K562 (cell line): ENCODE data around the gene PPP1R10. TPM values are rescaled to one million over a fixed set of nuclear protein-coding genes. Genes with fewer than 3 reads are reported as not detected.

ENCODE experiments used
- ATF6 ChIP-seq: sonication (generic); formaldehyde crosslinking; IDR thresholded peaks from 2 replicates; pipeline ENCODE4 v1.4.0; 2020; ENCODE audit warnings: mild to moderate bottlenecking, missing genetic modification reagents
- CBX3 ChIP-seq, 2 experiments: IDR thresholded peaks; 1 replicate in 1 of 2; 2 replicates in 1 of 2; pipeline ENCODE4 v1.6.1; 2012; ENCODE audit warnings: inconsistent platforms in 2 of 2, low read length in 2 of 2, borderline replicate concordance in 1 of 2, control low read depth in 1 of 2
- E2F6 ChIP-seq, 2 experiments: IDR thresholded peaks; 2 replicates each; pipeline ENCODE4 v1.6.1; 2011; ENCODE audit warnings: borderline replicate concordance in 1 of 2, control low read depth in 1 of 2, low read depth in 1 of 2, low read length in 1 of 2, mild to moderate bottlenecking in 1 of 2, mixed read lengths in 1 of 2, moderate library complexity in 1 of 2; ENCODE audit not compliant: insufficient read depth in 1 of 2, insufficient read length in 1 of 2, poor library complexity in 1 of 2, severe bottlenecking in 1 of 2; ENCODE audit errors: extremely low read depth in 1 of 2
- ETV6 ChIP-seq, 3 experiments: fragments of 150-350 bp in 1 of 3; sonication (generic) in 1 of 3; formaldehyde crosslinking in 1 of 3; IDR thresholded peaks; 2 replicates each; pipeline versions ENCODE4 v1.6.1 to v1.8.0; 2014 to 2022; ENCODE audit warnings: borderline replicate concordance in 2 of 3, low read depth in 2 of 3, antibody characterized with exemption in 1 of 3, low read length in 1 of 3, mild to moderate bottlenecking in 1 of 3, missing genetic modification reagents in 1 of 3
- FUS ChIP-seq: fragments of 200-400 bp; formaldehyde crosslinking; optimal IDR thresholded peaks from 2 replicates; pipeline ENCODE3; 2017; ENCODE audit warnings: low read depth, low read length
- HMG20B ChIP-seq: fragments of 250-450 bp; sonication (Bioruptor Pico); IDR thresholded peaks from 2 replicates; pipeline ENCODE4 v1.5.0; 2021; ENCODE audit warnings: mild to moderate bottlenecking
- KLF13 ChIP-seq: fragments of 450-650 bp; IDR thresholded peaks from 2 replicates; pipeline ENCODE4 v1.6.1; 2016; ENCODE audit warnings: missing genetic modification characterization, low read depth, mild to moderate bottlenecking, missing compliant biosample characterization, moderate library complexity, borderline replicate concordance
- NEUROD1 ChIP-seq: fragments of 150-350 bp; IDR thresholded peaks from 2 replicates; pipeline ENCODE4 v1.6.1; 2014; ENCODE audit warnings: borderline replicate concordance, low read length, low read depth; ENCODE audit not compliant: partially characterized antibody
- SMARCB1 ChIP-seq: IDR thresholded peaks from 2 replicates; pipeline ENCODE4 v1.6.1; 2011; ENCODE audit warnings: improper control_type of control experiment, low read depth; ENCODE audit not compliant: insufficient read length
- SPI1 ChIP-seq: IDR thresholded peaks from 2 replicates; pipeline ENCODE4 v1.6.1; 2011; ENCODE audit warnings: low read depth, low read length, control low read depth, borderline replicate concordance
- TAF1 ChIP-seq: IDR thresholded peaks from 2 replicates; pipeline ENCODE4 v1.6.1; 2011; ENCODE audit warnings: mild to moderate bottlenecking, low read length, moderate library complexity; ENCODE audit not compliant: insufficient read depth, control insufficient read depth, severe bottlenecking; ENCODE audit errors: extremely low read depth
- TEAD1 ChIP-seq, 2 experiments: fragments of 450-650 bp in 1 of 2; sonication (generic) in 1 of 2; formaldehyde crosslinking; IDR thresholded peaks; 2 replicates each; pipeline versions ENCODE4 v1.4.0 to v1.8.0; 2020 to 2022; ENCODE audit warnings: mild to moderate bottlenecking in 2 of 2, missing genetic modification reagents in 1 of 2
- TSC22D4 ChIP-seq: fragments of 450-650 bp; IDR thresholded peaks from 2 replicates; pipeline ENCODE4 v1.6.1; 2016; ENCODE audit warnings: missing genetic modification characterization, missing biosample characterization, control low read depth
- ZFX ChIP-seq: sonication (generic); formaldehyde crosslinking; IDR thresholded peaks from 2 replicates; pipeline ENCODE4 v1.8.0; 2022; ENCODE audit warnings: mild to moderate bottlenecking, missing genetic modification reagents, moderate library complexity
- polyA plus RNA-seq, 8 experiments: library from polyadenylated mRNA; depleted of rRNA in 4 of 8; stranded (reverse) in 5 of 8; unstranded in 3 of 8; fragments of >200 nt; fragmentation: Nextera tagmentation in 2 of 8; fragmentation: Illumina TruSeq in 1 of 8; extraction: Ambion mirVana in 2 of 8; extraction: Trizol in 1 of 8; gene quantifications; 2 replicates each; pipeline versions ENCODE4 v1.2.1 to v1.2.3, GENCODE V29; 2011 to 2014; ENCODE audit warnings: inconsistent platforms in 1 of 8, missing spikeins in 1 of 8
- total RNA-seq, 7 experiments: library from RNA; depleted of rRNA in 6 of 7; stranded (reverse); fragments of >200 nt in 6 of 7; fragmentation: Illumina TruSeq in 2 of 7; extraction: Trizol in 2 of 7; gene quantifications; 2 replicates each; pipeline versions ENCODE4 v1.2.1 to v1.2.3, GENCODE V29; 2011 to 2021; ENCODE audit warnings: low replicate concordance in 1 of 7
- TF ChIP-seq, protein P1 (sequence below): fragments of 450-650 bp; IDR thresholded peaks from 2 replicates; pipeline ENCODE4 v1.6.1; 2016
- TF ChIP-seq, protein P2 (sequence below): fragments of 150-350 bp; IDR thresholded peaks from 2 replicates; pipeline ENCODE4 v1.6.1; 2014; ENCODE audit warnings: low read depth, mild to moderate bottlenecking, low read length, borderline replicate concordance

Gene PPP1R10
- total and polyA plus RNA-seq, 9 of the 15 experiments (the other 6 are each of a cell fraction or from before 2014, with no cell fraction given): 14.1 to 65.5 (median 32.6) TPM

- TF ChIP-seq E2F6 (IDR thresholded peaks at IDR 0.05; ENCODE audit: borderline replicate concordance in 1 of 2, extremely low read depth in 1 of 2, insufficient read depth in 1 of 2, insufficient read length in 1 of 2, low read depth in 1 of 2, low read length in 1 of 2, poor library complexity in 1 of 2, severe bottlenecking in 1 of 2) (no peak), NEUROD1 (peak; percentile 93), ZFX (CRISPR knock-in tag) (peak; percentile 70; the same call in 1 of the 2 replicates), CBX3 (IDR thresholded peaks at IDR 0.05; ENCODE audit: borderline replicate concordance in 1 of 2, low read length in 2 of 2) (peak in 1 of 2 experiments; percentile 53; a peak in 1 of 3 replicates), SPI1 (peak; percentile 96), KLF13 (peak; percentile 92), FUS (peak; percentile 56), SMARCB1 (no peak), ATF6 (CRISPR knock-in tag) (no peak), ETV6 (IDR thresholded peaks at IDR 0.05; ENCODE audit: borderline replicate concordance in 1 of 2, low read depth in 2 of 2, low read length in 1 of 2) (no peak; a peak in 1 of 4 replicates), ETV6 (CRISPR knock-in tag; IDR thresholded peaks at IDR 0.05; ENCODE audit: borderline replicate concordance) (peak; percentile 54; the same call in 1 of the 2 replicates), TSC22D4 (tag) (no peak), TEAD1 (CRISPR knock-in tag; IDR thresholded peaks at IDR 0.05) (peak; percentile 44 to 70; a peak in 1 of 4 replicates), HMG20B (CRISPR knock-in tag) (peak; percentile 95; the same call in 1 of the 2 replicates), TAF1 (peak; percentile 100)
- TF ChIP-seq, protein P1, sequence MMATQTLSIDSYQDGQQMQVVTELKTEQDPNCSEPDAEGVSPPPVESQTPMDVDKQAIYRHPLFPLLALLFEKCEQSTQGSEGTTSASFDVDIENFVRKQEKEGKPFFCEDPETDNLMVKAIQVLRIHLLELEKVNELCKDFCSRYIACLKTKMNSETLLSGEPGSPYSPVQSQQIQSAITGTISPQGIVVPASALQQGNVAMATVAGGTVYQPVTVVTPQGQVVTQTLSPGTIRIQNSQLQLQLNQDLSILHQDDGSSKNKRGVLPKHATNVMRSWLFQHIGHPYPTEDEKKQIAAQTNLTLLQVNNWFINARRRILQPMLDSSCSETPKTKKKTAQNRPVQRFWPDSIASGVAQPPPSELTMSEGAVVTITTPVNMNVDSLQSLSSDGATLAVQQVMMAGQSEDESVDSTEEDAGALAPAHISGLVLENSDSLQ: peak; percentile 78
- TF ChIP-seq, protein P2, sequence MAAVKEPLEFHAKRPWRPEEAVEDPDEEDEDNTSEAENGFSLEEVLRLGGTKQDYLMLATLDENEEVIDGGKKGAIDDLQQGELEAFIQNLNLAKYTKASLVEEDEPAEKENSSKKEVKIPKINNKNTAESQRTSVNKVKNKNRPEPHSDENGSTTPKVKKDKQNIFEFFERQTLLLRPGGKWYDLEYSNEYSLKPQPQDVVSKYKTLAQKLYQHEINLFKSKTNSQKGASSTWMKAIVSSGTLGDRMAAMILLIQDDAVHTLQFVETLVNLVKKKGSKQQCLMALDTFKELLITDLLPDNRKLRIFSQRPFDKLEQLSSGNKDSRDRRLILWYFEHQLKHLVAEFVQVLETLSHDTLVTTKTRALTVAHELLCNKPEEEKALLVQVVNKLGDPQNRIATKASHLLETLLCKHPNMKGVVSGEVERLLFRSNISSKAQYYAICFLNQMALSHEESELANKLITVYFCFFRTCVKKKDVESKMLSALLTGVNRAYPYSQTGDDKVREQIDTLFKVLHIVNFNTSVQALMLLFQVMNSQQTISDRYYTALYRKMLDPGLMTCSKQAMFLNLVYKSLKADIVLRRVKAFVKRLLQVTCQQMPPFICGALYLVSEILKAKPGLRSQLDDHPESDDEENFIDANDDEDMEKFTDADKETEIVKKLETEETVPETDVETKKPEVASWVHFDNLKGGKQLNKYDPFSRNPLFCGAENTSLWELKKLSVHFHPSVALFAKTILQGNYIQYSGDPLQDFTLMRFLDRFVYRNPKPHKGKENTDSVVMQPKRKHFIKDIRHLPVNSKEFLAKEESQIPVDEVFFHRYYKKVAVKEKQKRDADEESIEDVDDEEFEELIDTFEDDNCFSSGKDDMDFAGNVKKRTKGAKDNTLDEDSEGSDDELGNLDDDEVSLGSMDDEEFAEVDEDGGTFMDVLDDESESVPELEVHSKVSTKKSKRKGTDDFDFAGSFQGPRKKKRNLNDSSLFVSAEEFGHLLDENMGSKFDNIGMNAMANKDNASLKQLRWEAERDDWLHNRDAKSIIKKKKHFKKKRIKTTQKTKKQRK: 0 out of 2 replicates have a peak, but pooled peaks have one; percentile 9
These were observed at the start of gene PPP1R10 (continued) for GRCh38 chr6:30616811-30617564.
